Measurements from ENCODE around the gene DGKI.

GRCh38 chr7:137873979-137874777 lies 27.4 kb upstream of the DGKI start:
- TF ChIP-seq, protein P1, sequence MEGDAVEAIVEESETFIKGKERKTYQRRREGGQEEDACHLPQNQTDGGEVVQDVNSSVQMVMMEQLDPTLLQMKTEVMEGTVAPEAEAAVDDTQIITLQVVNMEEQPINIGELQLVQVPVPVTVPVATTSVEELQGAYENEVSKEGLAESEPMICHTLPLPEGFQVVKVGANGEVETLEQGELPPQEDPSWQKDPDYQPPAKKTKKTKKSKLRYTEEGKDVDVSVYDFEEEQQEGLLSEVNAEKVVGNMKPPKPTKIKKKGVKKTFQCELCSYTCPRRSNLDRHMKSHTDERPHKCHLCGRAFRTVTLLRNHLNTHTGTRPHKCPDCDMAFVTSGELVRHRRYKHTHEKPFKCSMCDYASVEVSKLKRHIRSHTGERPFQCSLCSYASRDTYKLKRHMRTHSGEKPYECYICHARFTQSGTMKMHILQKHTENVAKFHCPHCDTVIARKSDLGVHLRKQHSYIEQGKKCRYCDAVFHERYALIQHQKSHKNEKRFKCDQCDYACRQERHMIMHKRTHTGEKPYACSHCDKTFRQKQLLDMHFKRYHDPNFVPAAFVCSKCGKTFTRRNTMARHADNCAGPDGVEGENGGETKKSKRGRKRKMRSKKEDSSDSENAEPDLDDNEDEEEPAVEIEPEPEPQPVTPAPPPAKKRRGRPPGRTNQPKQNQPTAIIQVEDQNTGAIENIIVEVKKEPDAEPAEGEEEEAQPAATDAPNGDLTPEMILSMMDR (IDR thresholded peaks at IDR 0.05), result no peak
- no peak for TF ChIP-seq POLR2A (IDR thresholded peaks at IDR 0.05)
